IMR-90 (cell line): ENCODE data around the gene PDLIM4.

Experiments
- BHLHE40 ChIP-seq: fragments of 150-350 bp; IDR thresholded peaks from 2 replicates; pipeline ENCODE4 v1.6.1; 2016; ENCODE audit warnings: mild to moderate bottlenecking, low read depth, low read length
- CEBPB ChIP-seq: IDR thresholded peaks from 2 replicates; pipeline ENCODE4 v1.6.1; 2012; ENCODE audit warnings: low read depth, low read length, improper control_type of control experiment
- FOS ChIP-seq: fragments of 150-350 bp; IDR thresholded peaks from 2 replicates; pipeline ENCODE4 v1.6.1; 2016; ENCODE audit warnings: low read depth, low read length
- MAFK ChIP-seq: IDR thresholded peaks from 2 replicates; pipeline ENCODE4 v1.6.1; 2012; ENCODE audit warnings: low read depth, low read length, improper control_type of control experiment
- MAZ ChIP-seq: IDR thresholded peaks from 2 replicates; pipeline ENCODE4 v1.6.1; 2012; ENCODE audit warnings: low read depth, mild to moderate bottlenecking, low read length, improper control_type of control experiment, moderate library complexity, borderline replicate concordance
- MXI1 ChIP-seq: IDR thresholded peaks from 2 replicates; pipeline ENCODE4 v1.6.1; 2012; ENCODE audit warnings: low read depth, mild to moderate bottlenecking, low read length, moderate library complexity, borderline replicate concordance
- POLR2A ChIP-seq: IDR thresholded peaks from 2 replicates; pipeline ENCODE4 v1.6.1; 2012; ENCODE audit warnings: mild to moderate bottlenecking, low read depth, low read length
- RAD21 ChIP-seq: IDR thresholded peaks from 2 replicates; pipeline ENCODE4 v1.6.1; 2012; ENCODE audit warnings: low read length, improper control_type of control experiment
- RCOR1 ChIP-seq: IDR thresholded peaks from 2 replicates; pipeline ENCODE4 v1.6.1; 2012; ENCODE audit warnings: mild to moderate bottlenecking, low read length, improper control_type of control experiment; ENCODE audit not compliant: insufficient replicate concordance
- RFX5 ChIP-seq: IDR thresholded peaks from 2 replicates; pipeline ENCODE4 v1.8.0; 2012; ENCODE audit warnings: low read depth, mild to moderate bottlenecking, low read length, moderate library complexity
- SMC3 ChIP-seq: fragments of 150-350 bp; IDR thresholded peaks from 2 replicates; pipeline ENCODE4 v1.6.1; 2016; ENCODE audit warnings: low read depth, mild to moderate bottlenecking, antibody characterized with exemption, low read length, moderate library complexity
- TF ChIP-seq, protein P1 (sequence below): conservative IDR thresholded peaks from 2 replicates; pipeline ENCODE4 v1.5.1; 2012; ENCODE audit warnings: mild to moderate bottlenecking, low read depth, low read length, improper control_type of control experiment
- TF ChIP-seq, protein P2 (sequence below): fragments of 150-350 bp; IDR thresholded peaks from 2 replicates; pipeline ENCODE4 v1.6.1; 2016; ENCODE audit warnings: low read depth, mild to moderate bottlenecking, low read length, moderate library complexity, borderline replicate concordance
- TF ChIP-seq, protein P3 (sequence below): fragments of 150-350 bp; IDR thresholded peaks from 2 replicates; pipeline ENCODE4 v1.6.1; 2017; ENCODE audit warnings: mild to moderate bottlenecking, antibody characterized with exemption, low read length, low read depth

DNA sequence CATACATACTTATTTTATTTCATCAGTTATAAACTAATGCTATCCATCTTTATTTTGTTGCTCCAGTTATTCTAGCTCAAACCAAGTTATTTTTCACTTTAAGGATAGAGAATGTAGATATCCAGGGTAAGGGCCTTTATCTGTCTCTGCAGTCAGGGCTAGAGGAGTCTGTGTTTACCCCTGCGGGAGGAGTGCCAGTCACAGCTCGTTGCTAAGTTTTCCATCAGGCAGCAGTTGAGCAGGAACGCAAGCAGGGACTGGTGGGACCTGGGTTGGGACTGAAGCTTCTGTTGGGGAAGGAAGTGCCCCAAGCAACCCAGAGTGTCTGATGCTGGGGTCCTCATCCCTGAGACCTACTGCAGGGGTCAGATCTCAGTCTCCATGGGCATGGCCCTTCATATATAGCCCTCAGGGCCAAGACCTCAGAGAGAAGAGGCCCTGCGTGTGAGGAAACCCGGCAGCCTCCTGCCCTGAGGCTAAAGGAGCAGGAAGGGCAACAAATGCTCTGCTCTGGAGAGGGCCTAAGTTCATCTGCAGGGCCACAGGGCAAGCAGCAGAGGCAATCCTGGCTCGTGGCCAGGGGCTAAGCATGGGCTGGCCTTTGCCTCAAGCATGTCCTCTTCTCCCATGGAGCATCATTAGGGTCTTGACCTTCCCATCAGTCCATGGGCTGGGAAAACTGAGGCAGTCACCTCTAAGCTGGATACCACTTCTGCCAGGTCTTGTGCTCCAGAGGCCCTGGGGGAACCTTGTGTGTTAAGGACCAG is 43.3 kb downstream of the PDLIM4 start:
- TF ChIP-seq, protein P1, sequence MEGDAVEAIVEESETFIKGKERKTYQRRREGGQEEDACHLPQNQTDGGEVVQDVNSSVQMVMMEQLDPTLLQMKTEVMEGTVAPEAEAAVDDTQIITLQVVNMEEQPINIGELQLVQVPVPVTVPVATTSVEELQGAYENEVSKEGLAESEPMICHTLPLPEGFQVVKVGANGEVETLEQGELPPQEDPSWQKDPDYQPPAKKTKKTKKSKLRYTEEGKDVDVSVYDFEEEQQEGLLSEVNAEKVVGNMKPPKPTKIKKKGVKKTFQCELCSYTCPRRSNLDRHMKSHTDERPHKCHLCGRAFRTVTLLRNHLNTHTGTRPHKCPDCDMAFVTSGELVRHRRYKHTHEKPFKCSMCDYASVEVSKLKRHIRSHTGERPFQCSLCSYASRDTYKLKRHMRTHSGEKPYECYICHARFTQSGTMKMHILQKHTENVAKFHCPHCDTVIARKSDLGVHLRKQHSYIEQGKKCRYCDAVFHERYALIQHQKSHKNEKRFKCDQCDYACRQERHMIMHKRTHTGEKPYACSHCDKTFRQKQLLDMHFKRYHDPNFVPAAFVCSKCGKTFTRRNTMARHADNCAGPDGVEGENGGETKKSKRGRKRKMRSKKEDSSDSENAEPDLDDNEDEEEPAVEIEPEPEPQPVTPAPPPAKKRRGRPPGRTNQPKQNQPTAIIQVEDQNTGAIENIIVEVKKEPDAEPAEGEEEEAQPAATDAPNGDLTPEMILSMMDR, result no peak
- TF ChIP-seq POLR2A, result no peak
- TF ChIP-seq RAD21, result no peak
- TF ChIP-seq, protein P2, sequence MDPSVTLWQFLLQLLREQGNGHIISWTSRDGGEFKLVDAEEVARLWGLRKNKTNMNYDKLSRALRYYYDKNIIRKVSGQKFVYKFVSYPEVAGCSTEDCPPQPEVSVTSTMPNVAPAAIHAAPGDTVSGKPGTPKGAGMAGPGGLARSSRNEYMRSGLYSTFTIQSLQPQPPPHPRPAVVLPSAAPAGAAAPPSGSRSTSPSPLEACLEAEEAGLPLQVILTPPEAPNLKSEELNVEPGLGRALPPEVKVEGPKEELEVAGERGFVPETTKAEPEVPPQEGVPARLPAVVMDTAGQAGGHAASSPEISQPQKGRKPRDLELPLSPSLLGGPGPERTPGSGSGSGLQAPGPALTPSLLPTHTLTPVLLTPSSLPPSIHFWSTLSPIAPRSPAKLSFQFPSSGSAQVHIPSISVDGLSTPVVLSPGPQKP, result no peak
- no peak for TF ChIP-seq MXI1
- TF ChIP-seq, protein P3, sequence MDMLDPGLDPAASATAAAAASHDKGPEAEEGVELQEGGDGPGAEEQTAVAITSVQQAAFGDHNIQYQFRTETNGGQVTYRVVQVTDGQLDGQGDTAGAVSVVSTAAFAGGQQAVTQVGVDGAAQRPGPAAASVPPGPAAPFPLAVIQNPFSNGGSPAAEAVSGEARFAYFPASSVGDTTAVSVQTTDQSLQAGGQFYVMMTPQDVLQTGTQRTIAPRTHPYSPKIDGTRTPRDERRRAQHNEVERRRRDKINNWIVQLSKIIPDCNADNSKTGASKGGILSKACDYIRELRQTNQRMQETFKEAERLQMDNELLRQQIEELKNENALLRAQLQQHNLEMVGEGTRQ, result no peak
- TF ChIP-seq CEBPB, result no peak
- TF ChIP-seq SMC3, result no peak
- TF ChIP-seq BHLHE40, result no peak
- no peak for TF ChIP-seq RFX5
- TF ChIP-seq MAFK, result no peak
- no peak for TF ChIP-seq MAZ
- no peak for TF ChIP-seq RCOR1
- TF ChIP-seq FOS, result no peak
